ENCODE measurements around the gene CDC40.

CDC40 gene

GRCh38 chr6:110180228-110181008 lies at the start of gene CDC40:
TSS of gene CDC40 (plus strand) at chr6:110180427. CDS start at chr6:110180445, 18 bp downstream.
- DNase-seq: peak; percentile 54

GRCh38 chr6:110137924-110138887 lies 42.0 kb upstream of the CDC40 start:
- no peak for DNase-seq

GRCh38 chr6:110139052-110139451 lies 41.2 kb upstream of the CDC40 start:
- no peak for DNase-seq

GRCh38 chr6:110140650-110141049 lies 39.6 kb upstream of the CDC40 start:
- no peak for DNase-seq

GRCh38 chr6:110147870-110148269 lies 32.4 kb upstream of the CDC40 start:
- no peak for DNase-seq

- no peak for DNase-seq
These were observed 21.7 kb upstream of the CDC40 start for GRCh38 chr6:110158479-110158878.

- no peak for DNase-seq
These were observed 10.1 kb upstream of the CDC40 start for GRCh38 chr6:110170081-110170480.

- DNase-seq: no peak
These were observed 6.6 kb upstream of the CDC40 start for GRCh38 chr6:110173506-110174132.

GRCh38 chr6:110178626-110179405 lies 1.4 kb upstream of the CDC40 start:
- peak; percentile 63 for DNase-seq

GRCh38 chr6:110179406-110180227 lies 610 bp upstream of the CDC40 start, which contains the start of gene WASF1:
TSS of gene WASF1 (minus strand) at chr6:110179670. CDS start at chr6:110127601, 52,069 bp downstream.
- DNase-seq: peak; percentile 96

- no peak for DNase-seq
These were observed 1.2 kb downstream of the CDC40 start for GRCh38 chr6:110181131-110182030.

- no peak for DNase-seq
These were observed 3.2 kb downstream of the CDC40 start for GRCh38 chr6:110183292-110183885.

- DNase-seq: no peak
These were observed 5.7 kb downstream of the CDC40 start for GRCh38 chr6:110185879-110186278.

- no peak for DNase-seq
These were observed 8.6 kb downstream of the CDC40 start for GRCh38 chr6:110188791-110189190.

GRCh38 chr6:110190726-110191125 lies 10.5 kb downstream of the CDC40 start:
- no peak for DNase-seq

- no peak for DNase-seq
These were observed 11.2 kb downstream of the CDC40 start for GRCh38 chr6:110191477-110191876.

- DNase-seq: no peak
These were observed 15.4 kb downstream of the CDC40 start for GRCh38 chr6:110195639-110196038.

GRCh38 chr6:110196874-110197273 lies 16.6 kb downstream of the CDC40 start:
- no peak for DNase-seq

GRCh38 chr6:110198561-110198960 lies 18.3 kb downstream of the CDC40 start:
- DNase-seq: no peak
